ENCODE results near the gene RNF150.

DNA sequence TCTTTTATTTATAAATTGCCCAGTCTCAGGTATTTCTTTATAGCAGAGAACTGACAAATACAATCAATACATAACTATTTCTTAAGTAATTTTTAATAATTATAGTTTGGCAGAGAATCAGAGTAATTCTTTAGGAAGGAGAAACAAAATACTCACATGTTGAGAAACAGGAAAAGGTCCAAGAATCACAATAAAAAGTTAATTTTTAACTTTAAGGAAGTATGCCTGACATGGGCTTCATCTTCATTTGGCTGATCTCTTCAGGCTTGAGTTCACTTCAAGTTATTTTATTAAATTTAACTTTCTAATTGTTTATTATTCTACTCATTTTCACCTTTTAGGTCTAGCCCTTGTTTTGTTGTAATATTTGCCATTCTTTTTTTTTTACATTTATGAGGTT, 36.1 kb upstream of the RNF150 start:
- TF ChIP-seq, protein P1, sequence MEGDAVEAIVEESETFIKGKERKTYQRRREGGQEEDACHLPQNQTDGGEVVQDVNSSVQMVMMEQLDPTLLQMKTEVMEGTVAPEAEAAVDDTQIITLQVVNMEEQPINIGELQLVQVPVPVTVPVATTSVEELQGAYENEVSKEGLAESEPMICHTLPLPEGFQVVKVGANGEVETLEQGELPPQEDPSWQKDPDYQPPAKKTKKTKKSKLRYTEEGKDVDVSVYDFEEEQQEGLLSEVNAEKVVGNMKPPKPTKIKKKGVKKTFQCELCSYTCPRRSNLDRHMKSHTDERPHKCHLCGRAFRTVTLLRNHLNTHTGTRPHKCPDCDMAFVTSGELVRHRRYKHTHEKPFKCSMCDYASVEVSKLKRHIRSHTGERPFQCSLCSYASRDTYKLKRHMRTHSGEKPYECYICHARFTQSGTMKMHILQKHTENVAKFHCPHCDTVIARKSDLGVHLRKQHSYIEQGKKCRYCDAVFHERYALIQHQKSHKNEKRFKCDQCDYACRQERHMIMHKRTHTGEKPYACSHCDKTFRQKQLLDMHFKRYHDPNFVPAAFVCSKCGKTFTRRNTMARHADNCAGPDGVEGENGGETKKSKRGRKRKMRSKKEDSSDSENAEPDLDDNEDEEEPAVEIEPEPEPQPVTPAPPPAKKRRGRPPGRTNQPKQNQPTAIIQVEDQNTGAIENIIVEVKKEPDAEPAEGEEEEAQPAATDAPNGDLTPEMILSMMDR (conservative IDR thresholded peaks at IDR 0.05; ENCODE audit: low read depth, low read length) = no peak
- TF ChIP-seq CEBPB (IDR thresholded peaks at IDR 0.05; ENCODE audit: low read depth, low read length) (no peak), POLR2A (IDR thresholded peaks at IDR 0.05; ENCODE audit: low read depth, low read length) (no peak), SMC3 (IDR thresholded peaks at IDR 0.05; ENCODE audit: low read depth, low read length) (no peak), MXI1 (IDR thresholded peaks at IDR 0.05; ENCODE audit: borderline replicate concordance, low read depth, low read length) (no peak), MAFK (IDR thresholded peaks at IDR 0.05; ENCODE audit: low read depth, low read length) (no peak), RAD21 (IDR thresholded peaks at IDR 0.05; ENCODE audit: low read length) (no peak), MAZ (IDR thresholded peaks at IDR 0.05; ENCODE audit: borderline replicate concordance, low read depth, low read length) (no peak), RCOR1 (IDR thresholded peaks at IDR 0.05; ENCODE audit: insufficient replicate concordance, low read length) (no peak)
- TF ChIP-seq, protein P2, sequence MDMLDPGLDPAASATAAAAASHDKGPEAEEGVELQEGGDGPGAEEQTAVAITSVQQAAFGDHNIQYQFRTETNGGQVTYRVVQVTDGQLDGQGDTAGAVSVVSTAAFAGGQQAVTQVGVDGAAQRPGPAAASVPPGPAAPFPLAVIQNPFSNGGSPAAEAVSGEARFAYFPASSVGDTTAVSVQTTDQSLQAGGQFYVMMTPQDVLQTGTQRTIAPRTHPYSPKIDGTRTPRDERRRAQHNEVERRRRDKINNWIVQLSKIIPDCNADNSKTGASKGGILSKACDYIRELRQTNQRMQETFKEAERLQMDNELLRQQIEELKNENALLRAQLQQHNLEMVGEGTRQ (IDR thresholded peaks at IDR 0.05; ENCODE audit: low read depth, low read length) = no peak
